Stimulated activated CD4-positive, alpha-beta T cell treated with anti-CD3 and anti-CD28 coated beads, TNF-alpha, amount 100 ng/mL, for 1 hour (primary cell): Measurements from ENCODE around the gene MAN1A1.

Experiments used
- DNase-seq, 3 donors: peaks; one replicate each; pipeline ENCODE4 v3.0.0-alpha.2; 2020; ENCODE audit warnings: low read depth in 3 of 3, low spot score in 1 of 3

The MAN1A1 gene

DNA sequence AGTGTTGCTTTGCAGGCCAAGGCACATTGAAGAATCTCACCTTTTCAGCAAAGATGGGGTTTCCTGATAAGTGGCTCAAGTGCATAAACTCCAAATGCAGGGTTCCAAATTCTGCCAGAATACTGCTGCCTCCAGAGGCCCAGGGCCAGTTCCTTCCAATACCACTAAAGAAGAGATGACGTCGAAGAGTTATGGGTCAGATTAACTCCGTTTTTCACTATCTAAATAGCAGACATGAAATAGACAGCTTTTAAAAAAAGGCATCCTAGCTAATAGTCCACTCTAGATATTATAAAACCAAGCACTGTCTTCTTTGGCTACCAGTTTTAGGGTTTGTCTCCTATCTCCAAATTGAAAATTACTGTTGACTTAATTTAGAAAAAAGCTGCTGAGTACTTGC is 144.8 kb downstream of the MAN1A1 start:
- no peak for DNase-seq

DNA sequence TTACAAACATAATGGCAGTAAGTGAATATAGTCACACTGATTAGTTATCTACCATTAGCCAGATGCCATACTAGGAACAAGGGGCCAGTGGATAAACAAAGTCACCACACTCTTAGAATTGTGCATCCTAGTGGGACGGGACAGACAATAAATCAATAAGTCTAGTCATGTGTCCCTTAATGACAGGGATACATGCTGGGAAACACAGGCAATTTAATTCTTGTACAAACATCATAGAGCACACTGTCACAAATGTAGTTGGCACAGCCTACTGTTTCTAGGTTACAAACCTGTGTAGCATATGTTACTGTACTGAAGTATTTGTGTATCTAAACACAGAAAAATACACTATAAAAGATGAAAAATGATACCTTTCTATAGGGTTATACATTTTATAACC is 148.1 kb downstream of the MAN1A1 start:
- no peak for DNase-seq

DNA sequence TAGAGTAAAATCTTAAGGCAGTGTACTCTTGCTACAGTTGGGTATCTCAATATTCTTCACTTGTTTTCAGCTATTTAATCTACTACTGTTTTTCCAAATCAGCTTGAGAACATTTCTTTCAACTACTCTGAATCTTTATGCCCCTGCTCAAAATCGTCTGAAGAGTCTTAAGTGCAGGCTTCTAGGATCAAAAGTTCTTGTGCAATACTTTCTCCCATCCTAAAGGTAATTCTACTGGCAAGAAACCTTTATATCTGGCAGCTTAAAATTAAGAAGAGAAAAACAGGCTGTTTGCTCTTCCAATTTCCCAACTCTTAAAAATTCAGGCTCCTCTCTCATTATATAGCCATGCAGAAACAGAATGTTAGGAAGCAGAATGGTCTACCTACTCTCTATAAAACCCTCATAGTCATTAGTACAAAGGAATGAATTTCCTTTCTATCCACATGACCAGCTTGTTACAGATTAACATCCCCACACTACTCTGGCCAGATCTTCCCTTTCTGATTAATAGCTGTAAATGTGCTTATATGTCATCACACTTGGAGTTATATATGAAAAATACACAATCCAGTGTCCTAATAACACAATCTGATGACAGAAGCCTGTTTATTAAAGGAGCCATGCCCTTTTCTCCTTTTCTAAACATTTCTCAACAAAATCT is 148.9 kb downstream of the MAN1A1 start:
- DNase-seq, result no peak

DNA sequence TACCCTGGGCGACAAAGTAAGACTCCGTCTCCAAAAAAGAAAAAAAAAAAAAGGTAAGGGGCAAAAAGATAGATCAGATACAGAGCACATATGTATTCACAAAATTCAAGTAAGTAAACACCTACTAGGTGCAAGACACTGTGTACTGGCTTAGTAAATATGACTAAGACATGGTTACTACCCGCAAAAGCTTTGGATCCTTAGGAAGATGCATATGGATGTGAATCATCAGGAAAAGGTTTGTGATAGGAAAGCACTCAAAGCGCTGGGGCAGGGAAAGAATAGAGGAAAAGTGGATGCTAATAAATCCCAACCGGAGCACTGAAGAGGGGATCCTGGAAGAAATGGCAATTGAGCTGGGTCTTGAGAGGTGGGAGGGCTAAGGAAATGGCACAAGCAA is 152.3 kb downstream of the MAN1A1 start:
- DNase-seq, result no peak

DNA sequence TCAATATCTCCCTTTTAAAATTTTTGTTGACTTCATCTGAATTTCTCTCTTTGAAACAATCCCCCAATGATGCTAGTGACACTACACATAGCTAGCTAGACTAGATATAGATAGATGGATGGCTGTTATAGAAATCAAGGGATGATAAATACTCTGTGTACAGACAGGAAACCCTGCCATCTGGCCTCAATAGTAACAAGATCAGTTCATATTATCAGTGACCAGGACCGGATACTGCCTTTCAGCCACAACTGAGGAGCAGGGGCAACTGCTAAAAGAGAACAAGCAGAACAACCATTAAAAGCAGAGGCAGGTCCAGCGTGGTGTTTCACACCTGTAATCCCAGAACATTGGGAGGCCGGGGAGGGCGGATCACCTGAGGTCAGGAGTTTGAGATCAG is 152.8 kb downstream of the MAN1A1 start:
- DNase-seq, result no peak

DNA sequence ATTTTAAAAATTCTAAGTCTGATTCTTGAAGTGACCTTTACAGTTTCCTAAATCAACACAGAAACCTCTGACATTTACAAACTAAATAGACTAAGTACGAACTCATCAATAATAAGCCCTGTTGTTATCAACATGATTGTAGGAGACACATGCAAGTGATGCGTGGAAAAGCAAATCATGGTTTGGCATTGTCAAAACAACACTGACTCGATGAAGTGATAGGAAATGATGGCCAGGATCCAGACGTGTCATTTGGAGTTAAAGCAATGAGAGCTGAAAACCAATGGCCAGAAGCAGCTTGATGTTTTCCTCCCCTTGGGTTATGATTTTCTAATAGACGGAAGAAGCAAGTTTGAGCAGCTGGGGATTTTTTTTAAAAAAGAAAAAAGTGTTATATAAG is 153.7 kb downstream of the MAN1A1 start:
- DNase-seq, result no peak

DNA sequence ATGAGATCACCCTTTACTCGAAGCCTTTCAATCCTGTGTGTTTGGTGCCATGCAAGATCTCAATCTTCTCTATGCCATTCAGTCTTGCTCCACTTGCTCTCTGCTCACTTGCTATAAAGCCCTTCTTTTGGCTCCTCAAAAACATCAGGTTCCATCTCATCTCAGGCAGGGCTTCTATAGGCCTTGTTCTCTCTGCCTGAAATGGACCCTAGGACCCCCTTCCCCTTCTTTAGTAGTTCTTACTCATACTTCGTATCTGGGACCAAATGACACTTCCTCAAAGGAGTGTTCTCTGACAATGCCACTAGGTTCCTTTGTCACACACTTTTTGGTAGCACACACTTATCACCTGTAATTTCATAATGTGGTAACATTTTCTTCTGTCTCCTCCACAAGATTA is 154.4 kb downstream of the MAN1A1 start:
- no peak for DNase-seq

DNA sequence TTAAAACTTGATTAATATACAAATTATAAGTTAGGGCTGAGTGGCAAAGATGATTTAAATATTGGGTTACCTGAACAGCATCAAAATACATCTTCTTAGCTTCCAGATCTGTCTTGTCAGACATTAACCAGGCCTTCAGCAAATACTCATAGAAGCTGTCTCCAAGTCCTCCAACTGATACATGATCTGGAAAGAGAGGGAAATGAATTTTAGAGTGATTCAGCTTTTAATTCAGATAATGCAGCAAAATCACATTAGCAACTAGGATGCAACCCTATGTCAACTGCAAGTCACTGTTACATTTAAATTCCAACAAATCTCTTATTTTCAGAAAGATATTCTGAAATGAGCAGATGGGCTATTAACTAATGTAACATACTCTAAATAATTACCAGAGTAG is 155.9 kb downstream of the MAN1A1 start:
- no peak for DNase-seq

DNA sequence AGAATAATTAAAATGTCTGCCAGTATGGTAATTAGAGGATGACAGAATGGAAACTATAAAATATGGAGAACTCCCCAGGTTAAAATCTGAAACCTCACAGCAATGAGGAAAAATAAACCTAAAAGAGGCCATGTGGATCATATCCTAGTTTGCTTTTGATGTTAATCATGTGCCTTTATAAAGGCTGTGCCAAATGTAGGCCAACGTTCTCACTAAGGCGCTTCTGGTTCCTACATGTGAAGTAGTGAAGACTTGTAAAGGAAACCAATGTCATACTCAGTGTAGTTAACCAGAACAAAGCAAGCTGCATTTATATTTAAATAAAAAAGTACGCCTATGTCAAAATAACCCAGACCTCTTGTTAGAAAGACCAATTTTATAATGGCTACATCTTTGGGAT is 157.4 kb downstream of the MAN1A1 start:
- DNase-seq, result no peak

DNA sequence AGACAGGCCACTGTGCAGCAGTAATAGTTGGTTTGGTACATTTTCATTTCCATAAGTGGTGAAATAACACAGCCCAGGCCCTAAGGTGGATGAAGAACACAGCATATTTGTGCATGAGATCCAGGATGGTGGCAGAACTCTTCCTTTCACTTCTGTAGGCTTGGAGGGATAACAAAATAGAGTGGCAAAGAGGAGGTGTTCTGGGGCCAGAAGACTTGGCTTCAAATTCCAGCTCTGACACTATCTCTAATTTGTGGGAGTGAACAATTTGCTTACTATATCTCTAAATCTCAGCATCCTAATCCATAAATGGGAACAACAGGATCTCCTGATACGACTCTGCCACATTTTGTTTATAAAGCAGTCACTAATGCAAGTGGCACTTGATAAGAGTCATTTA is 159.4 kb downstream of the MAN1A1 start:
- no peak for DNase-seq

DNA sequence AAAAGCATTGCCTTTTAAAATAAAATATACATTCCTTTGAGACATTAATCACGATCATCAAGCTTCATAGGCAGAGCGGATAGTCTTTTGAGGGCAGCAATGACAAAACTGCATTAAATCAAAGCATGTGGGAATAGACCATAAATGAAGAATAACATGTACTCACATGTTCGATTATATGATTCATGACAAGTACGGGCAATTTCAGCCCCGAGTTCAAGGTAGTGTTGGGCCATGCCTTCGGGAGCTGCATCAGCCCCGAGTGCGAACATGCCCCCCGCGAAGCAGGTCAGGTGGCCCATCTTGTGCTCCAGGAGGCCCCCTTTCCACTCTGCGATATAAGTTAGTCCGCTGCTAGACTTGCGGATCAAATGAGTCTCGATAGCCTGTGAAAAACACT is 160.1 kb downstream of the MAN1A1 start:
- no peak for DNase-seq

DNA sequence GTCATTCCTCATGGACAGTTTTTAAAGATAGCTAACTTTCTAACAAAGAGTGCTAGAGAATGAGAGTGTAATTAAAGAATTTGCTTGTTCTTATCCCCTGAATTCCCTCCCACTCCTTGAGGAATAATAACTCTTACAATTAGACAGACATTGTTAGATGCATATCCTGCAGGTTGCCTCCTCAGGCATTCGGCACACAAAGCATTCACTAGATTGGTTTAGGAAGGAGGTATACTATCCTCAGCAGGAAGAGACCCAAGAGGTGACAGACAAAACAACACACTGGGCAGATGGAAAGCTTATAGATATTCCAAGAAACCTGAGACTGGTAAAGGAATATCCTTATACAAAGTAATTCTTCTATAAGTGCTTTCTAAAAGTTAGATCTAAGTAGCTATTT is 162.0 kb downstream of the MAN1A1 start:
- DNase-seq, result no peak

DNA sequence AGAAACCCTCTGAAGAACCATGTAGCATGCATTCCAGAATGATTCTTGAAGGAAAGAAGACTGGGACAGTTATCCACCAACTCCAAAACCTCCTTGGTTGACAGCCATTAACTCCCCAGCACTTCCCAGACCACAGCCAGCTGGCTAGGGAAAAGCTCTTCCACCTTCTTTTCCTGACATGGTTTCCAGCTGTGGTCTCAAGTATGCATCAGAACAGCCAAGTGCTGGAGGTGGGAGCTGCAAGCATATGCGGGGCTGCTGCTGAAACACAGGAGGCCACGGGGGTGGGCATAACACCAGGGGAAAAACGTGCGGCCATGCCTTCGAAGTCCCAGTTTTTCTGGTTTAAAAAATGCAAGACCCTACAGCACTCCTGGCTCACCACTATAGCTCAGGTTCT is 163.1 kb downstream of the MAN1A1 start:
- no peak for DNase-seq

DNA sequence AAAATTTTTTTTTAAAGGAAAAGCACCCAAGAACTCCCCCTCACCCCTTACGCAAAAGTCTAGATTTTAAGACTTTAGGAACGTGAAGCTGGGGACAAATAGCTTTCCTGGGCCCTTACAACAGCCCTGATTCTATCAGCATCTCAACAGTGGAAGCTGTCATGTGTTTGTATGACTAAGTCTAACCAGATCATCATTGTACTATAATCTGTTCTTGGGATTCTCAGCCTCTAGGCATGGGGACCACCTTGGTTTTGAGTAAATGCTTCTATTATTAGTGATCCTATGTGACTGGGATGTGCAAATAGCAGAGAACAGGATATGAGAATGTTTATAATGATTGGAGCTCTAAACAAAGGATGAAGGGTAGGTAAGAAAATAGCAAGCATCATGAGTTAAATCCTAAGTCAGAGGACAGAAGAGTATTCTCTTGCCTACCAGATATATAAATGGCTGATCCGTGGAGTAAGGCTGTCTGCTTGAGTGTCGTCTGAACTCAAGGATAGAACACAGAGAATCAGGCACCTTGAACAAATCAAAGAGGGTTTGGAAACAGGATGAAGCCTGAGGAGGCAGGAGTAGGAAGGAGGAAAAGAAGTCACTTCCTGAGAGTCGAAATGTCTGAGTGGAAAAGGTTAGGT is 165.4 kb downstream of the MAN1A1 start:
- no peak for DNase-seq

DNA sequence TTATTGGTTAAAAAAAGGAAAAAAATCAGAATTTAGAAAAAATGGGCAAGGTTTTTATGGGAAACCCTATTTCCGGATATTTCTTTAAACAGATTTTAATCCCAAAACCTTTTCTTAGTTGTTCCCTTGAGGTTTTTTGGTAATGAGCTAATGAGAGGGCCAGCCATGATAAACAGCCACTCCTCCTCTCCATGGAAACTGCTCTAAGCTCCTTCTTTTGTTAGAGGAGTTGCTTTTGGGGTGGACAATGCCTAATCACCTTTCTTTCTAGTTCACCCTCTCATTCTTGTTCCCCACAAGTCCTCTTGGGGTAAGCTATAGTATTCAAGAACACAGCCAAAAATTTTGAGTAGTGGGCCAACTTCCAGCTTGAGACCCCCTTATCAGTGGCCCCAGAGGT is 166.1 kb downstream of the MAN1A1 start:
- no peak for DNase-seq

DNA sequence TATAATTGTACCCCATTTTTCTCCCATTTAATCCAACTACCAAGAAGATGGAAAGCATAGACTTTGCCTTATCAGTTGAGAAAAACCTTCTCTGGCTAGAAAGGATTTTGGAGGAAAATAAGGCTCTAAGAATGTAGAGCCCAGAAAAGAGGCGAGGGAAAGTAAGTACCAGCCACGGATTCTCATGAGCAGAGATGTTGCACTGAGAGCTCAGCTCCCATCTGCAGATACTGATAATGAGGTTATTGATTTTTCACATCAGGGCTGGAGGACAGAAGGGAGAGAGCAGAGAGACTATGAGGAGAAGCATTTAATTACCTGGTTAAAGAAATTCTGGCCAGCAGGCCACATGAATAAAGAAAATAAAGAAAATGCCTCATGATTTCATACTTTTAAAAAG is 166.7 kb downstream of the MAN1A1 start:
- DNase-seq, result no peak

DNA sequence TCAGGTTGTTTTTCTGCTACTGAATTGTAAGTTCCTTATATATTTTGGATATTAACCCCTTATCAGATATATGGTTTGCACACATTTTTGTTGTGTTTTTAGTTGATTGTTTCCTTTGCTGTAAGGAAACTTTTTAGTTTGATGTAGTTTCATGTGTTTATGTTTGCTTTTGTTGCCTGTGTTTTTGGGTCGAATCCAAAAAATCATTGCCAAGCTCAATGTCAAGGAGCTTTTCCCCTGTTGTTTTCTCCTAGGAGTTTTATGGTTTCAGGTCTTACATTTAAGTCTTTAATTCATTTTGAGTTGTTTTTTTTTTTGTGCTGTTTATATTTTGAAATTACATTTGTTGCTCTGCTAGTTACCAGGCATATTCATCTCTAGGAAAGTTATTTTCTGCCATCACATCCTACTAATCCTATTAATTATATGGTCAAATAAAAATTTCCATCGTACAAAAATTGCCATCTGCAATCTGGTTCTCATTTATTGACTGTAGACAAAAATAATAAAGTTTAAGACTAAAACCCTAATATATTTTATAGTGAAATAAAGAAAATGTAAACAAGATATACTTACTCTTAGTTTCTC is 167.3 kb downstream of the MAN1A1 start:
- no peak for DNase-seq

DNA sequence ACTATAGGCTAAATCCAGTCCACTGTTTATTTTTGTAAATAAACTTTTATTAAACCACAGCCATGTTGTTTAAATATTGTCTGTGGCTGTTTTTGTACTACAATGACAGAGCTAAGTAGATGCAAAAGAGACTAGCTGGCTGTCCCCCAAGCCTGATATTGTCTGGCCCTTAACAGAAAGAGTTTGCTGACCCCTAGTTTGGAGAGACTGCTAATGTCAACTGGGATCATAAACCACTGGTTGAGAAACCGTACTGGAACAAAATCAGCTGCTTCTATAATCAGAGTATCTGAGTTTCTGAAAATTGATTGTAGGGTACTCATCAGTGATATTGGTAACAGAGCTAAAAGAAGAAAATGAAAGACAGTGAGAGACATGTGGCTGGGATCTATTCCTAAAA is 168.5 kb downstream of the MAN1A1 start:
- no peak for DNase-seq

DNA sequence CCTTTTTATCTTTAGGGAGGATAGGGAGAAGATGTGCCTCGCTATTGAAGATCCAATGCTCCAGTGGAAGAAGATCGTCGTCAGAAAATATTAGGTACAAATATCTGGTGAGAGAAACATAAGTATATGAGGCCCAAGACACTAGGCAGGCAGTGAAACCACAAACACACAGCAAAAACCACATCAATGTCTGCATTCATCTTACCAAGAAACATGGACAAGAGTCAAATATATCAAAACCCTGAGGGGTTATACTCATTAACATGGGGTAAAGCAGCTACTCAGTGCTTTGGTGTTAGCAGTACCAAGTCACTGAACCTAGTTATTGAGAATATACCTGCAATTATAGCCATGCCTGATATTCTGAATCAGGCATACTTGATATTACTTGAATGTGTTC is 169.7 kb downstream of the MAN1A1 start:
- no peak for DNase-seq

DNA sequence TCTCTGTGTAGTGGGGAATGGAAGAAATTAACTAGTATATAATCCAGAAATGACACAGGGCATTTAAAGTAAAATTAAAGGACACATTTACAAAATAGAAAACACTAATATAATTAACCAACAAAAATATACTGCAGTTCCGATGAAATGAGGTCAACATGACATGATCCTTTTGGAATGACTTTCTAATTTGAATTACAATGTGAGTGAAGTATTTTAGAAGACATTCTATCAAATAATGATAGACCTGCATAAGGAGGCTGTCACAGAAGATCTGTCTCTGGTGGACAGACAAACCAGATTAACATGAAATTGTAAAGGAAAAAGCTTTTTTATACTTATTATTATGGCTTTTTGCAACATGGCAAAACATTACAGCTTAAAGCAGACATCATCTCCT is 170.5 kb downstream of the MAN1A1 start:
- DNase-seq, result no peak

DNA sequence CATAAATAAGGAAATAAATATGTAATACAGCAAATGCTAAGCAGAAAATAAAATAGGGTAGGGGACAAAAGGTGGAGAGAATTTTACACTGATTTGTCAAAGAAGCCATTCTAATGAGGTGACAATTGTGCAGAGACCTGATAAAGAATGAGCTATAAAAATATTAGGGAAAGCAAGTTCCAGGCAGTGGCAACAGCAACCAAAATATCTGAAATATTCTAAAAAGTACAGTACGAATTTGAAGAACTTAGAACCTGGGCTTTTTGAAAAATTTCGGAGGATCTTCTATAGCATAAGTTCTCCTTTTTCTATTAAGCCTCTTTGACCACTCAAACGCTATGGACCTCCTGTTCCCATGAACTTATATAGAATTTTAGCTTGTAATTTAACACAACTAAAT is 173.1 kb downstream of the MAN1A1 start:
- DNase-seq, result no peak

DNA sequence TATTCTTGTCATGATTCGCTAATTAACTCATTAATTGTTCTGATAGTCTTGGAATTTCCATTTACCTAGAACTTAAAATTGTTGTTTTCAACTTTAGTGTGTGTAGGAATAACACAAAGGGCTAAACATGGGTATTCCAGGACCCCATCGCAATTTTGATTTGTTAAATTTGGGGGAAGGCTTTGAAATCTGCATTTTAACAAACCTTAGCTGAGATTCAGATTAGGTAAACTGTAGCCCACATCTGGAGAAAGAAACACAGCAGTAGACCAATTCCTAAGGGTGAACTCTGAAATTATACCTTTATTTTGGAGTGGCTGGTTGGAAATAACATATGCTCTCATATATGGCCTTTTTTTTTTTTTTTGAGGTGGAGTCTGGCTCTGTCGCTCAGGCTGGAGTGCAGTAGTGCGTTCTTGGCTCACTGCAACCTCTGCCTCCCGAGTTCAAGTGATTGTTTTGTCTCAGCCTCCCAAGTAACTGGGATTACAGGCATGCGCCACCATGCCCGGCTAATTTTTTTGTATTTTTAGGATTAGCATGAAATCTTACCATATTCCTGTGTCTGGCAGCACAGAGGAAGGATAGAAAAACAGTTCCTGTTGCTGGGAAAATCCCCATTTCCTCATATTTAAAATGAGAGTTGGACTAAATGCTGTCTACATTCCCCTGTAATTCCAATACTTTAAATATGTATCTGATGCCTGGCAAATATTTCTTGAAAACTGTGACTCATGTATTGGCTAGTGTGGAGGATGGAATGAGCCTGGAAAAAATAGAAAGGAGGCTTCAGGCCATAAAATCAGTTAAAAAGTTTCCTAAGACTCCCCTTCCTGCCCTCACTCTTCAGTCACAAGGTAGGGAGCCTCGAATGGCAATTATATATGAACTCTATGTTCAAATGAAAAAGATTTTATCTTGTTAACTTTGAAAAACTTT is 174.4 kb downstream of the MAN1A1 start:
- DNase-seq, result no peak
